HG03159 (cell line): ENCODE measurements around the gene FYB1.
A peak's percentile ranks its signal among the peaks of the same experiment; 100 is the strongest.

Source experiments
- ATAC-seq: cut with Tn5 transposase; IDR thresholded peaks from one replicate; pipeline ENCODE4 v1.9.1; 2021; ENCODE audit warnings: mild to moderate bottlenecking, moderate library complexity; ENCODE audit not compliant: unreplicated experiment

The FYB1 gene

GRCh38 chr5:39207345-39208045 lies 11.9 kb downstream of the FYB1 start:
- ATAC-seq = no peak

GRCh38 chr5:39206630-39207321 lies 12.6 kb downstream of the FYB1 start:
- ATAC-seq = no peak

DNA sequence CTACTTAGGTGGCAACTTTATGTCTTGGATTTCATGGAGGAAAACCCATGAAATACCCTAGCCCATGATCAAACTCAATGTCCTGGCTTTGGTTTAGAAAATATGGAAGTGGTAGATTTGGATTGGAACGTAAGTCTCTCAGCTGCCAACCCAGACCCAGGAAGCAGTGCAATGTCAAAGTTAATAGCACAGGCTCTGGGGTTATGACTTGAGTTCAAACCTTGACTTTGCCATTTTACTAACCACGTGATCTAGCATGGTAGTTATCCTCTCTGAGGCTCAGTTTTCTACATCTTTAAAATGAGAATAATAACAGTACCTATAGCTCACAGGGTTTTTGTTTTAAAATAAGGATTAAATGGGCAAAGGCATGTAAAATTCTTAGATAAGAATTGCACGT lies 13.8 kb downstream of the FYB1 start:
- no peak for ATAC-seq

- ATAC-seq = no peak
These were observed 15.4 kb downstream of the FYB1 start for GRCh38 chr5:39203951-39204350.

DNA sequence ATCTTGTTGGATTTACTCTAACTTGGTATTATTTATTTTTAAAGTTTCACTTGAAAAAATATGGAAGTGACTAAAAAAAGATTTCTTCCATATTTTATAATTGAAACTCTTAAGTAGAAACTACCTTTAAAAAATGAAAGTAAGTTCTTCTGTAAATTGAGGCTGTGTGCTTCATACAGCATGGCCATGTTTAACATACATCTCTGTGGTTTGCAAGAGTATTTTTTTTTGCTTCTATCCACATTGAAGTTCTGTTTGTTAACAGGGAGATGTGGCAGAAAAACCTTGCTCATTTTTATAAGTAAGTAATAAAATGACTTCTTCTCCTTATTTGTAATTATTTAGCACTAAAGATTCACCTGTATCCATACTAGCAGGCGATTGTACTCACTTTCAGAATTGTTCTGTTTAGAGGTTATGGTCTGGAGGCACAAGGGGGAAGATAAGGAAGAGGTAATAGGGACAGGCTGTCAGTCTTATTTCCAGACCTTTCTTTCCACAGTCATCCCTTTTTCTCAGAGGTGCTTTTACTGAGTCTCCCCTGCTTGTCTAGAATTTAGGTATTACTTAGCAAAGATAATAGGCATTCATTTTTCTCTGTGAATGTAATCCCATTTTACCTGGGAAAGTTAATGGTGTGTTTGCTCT lies 16.0 kb downstream of the FYB1 start:
- no peak for ATAC-seq

DNA sequence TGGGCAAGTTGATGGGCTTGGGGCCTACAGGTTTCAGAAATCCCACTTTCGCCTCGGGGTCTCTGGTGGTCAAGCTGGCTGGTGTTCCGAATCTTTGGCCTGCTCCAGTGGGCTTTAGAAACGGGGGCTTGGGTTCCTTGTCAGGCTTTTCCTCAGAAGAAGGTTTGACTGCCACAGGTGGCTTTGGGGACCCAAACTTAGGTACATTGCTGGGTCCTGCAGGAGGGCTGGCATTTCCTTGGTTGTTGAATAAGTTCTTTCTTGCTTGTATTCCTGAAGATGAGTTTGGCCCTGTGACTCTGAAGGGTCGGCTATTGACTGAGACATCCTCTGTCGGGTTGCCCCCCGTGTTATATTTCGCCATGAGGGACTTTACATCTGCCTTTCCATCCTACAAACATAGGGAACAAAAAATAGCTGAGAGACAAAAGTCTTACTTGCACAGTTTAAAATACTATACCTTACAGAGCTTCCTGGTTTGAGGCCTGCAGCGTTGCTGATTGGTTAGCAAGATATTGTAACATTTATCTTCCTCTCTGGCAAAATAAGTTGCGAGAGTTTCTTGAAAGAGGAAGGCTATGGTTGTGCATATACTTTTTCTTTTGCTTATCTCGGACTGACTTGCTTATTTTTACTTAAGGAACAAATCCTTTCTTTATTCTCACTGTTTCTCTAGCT lies 16.6 kb downstream of the FYB1 start:
- ATAC-seq = no peak

GRCh38 chr5:39201781-39202596 lies 17.4 kb downstream of the FYB1 start:
- ATAC-seq = no peak

DNA sequence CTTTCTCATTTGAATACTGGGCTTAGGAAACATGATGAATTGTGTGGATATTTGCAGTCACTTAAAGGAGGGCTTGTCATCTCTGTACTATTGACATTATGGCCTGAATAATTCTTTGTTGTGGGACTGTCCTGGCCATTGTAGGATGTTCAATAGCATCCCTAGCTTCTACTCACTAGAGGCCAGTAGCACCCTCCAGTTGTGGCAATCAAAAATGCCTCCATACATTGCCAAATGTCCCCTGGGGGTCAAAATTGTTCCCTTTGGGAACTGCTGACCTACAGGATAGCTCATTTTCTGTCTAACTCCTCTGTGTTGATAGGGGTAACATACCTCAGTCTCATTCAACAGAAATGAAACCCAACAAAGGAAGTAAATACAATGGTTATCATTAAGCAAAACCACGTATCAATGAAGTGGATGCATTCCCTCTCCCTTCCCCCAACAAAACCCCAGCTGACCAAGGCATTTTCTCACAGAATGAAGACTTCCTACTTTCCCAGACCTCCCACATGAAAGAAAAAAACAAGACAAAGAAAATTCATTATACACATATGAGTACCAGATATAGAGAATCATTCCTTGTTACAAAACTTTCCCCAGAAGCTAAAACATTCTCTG lies 18.1 kb downstream of the FYB1 start:
- no peak for ATAC-seq

- no peak for ATAC-seq
These were observed 19.3 kb downstream of the FYB1 start for GRCh38 chr5:39200081-39200480.

- no peak for ATAC-seq
These were observed 20.0 kb downstream of the FYB1 start for GRCh38 chr5:39199335-39199734.

DNA sequence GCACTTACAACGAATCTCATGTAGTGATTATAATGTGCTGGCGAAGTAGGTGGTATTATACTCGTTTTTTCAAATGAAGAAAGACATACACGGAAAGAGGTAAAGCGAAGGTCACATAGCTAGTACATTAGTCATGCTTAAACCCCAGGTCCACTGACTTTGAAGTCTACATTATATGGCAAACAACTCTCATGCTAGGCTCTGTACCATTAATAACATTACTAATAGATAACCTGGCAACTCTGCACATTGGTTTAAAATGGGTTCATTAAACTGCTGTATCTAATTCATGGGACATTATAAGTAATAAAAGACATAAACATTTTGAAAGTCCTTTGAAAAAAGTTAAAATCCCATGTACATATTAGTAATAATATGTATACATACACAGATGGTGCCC lies 21.2 kb downstream of the FYB1 start:
- no peak for ATAC-seq

- ATAC-seq = no peak
These were observed 21.8 kb downstream of the FYB1 start for GRCh38 chr5:39197556-39197955.

DNA sequence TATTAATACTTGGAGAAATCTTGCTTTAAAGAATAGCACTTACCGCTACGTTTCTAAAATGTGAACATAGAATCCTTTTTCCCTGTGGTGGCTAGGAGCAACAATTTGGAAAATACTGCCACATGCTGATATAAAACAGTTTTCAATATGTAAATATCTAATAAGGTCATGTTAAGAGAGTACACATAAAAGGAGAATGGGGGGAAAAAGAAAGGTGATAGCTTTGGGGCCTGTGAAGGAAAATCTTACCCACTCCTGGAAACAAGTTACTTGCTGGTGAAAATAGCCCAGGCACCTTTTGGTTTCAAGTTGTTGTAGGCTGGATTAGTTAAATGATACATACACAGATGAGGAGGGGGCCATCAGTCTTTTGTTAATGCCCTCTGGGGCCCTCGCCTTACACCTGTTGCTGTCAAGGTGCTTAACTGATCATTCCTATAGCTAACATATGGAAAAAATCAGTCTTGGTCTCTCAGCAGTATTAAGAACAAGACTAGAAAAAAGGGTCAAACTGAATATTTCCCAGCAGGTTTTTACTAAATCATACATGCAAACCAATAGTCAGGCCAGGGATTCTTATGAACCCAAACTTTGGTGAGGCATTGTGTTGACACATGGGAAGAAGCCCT lies 24.1 kb downstream of the FYB1 start:
- no peak for ATAC-seq

DNA sequence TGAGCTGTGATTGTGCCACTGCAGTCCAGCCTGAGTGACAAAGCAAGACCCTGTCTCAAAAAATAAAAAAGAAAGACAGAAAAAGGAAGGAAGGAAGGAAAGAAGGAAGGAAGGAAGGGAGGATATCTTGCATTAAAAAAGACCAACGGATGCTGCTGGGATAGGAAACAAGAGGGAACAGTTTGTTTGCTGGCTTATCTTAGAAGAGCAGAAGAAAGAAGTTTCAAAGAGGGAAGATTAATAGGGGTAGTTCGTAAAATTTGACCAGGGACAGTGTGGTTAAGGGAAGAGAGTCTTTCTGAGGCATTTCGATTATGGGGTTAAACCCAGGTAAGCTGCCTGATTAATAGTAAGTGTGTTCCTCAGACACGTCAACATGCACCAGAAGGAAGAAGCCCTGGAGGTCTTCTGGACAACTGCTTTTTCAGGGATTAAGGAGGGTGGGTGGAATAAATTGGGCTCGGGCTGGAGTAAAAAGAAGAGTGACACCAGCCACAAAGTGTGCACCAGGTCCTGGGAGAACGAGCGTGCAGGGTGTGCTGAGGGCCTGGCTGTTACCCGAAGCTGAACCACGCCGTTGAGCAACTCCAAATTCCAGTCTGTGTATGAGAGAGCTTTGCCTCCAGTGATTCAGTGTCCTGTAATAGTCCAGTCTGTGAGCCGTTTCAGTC lies 24.8 kb downstream of the FYB1 start:
- no peak for ATAC-seq

DNA sequence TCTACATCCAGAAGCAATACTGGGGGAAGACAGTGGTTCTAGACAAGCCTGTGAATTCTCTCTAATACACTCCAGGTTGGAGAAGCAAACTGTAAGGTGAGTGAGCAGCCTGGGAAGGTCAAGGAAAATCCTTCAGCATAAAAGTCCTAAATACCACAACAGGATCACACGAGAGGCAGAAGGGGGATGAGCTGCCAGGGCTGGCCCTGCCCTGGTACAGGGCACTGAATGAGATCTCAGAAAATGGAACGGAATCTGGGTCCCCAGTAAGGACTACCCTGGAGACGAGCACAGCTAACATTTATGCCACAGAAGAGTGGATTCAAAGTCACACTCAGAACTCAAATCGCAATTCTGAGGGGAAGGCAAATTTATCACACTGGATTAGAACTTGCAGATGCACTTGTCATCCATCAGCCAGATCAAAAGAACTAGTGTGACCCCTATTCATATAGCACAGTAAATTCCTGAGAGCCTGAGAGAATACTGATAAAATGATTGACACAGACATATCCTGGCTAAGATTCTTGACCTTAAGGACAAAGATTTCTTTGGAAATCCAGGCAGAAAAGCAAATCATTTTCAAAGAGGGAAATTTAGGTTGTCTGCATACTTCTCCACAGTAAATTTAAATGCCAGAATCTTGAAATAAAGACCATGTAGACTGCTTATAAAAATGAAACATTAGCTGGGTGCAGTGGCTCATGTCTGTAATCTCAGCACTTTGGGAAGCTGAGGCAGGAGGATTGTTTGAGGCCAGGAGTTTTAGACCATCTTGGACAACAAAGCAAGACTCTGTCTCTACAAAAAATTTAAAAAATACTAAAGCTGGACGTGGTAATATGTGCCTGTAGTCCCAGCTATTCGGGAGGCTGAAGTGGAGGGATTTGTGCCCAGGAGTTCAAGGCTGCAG lies 25.6 kb downstream of the FYB1 start:
- ATAC-seq = no peak

GRCh38 chr5:39192450-39193160 lies 26.8 kb downstream of the FYB1 start:
- no peak for ATAC-seq

DNA sequence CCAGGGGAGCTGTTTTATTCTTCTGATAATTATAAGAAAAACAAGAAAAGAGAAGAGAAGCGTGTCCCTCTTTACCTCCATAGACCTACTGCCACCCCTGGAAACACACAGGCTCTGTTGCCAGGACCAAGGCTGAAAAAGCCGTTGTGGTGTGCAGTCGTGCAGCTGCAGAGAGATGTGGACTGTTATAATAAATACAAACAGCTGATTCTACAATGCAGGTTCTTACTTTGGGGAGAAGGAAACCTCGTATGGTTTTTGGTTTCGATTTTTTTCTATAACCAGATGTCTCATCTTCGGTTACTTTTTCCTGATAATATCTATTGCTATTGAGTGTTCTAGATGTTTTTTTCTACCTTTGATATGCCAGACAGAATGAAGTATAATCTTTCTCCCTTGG lies 28.1 kb downstream of the FYB1 start:
- ATAC-seq = peak; percentile 65
